Suprapubic skin (tissue), 4 donors: ENCODE data around the gene ARFGEF3. TPM values are rescaled to one million over a fixed set of nuclear protein-coding genes. Genes with fewer than 3 reads are reported as not detected.

Experiments used
- DNase-seq, 2 donors: peaks; one replicate each; pipeline ENCODE4 v3.0.0-alpha.2; 2019; ENCODE audit warnings: low spot score in 2 of 2
- H3K27ac ChIP-seq: fragments of 200-600 bp; sonication (generic); one replicate; pipeline ENCODE4 v1.5.1; 2019
- H3K27me3 ChIP-seq: fragments of 200-600 bp; sonication (generic); one replicate; pipeline ENCODE4 v1.5.1; 2019
- H3K36me3 ChIP-seq: fragments of 200-600 bp; sonication (generic); one replicate; pipeline ENCODE4 v1.5.1; 2019
- H3K4me1 ChIP-seq: fragments of 200-600 bp; sonication (generic); one replicate; pipeline ENCODE4 v1.5.1; 2019
- H3K4me3 ChIP-seq: fragments of 200-600 bp; sonication (generic); one replicate; pipeline ENCODE4 v1.5.1; 2019; ENCODE audit warnings: mild to moderate bottlenecking
- H3K9me3 ChIP-seq: fragments of 200-600 bp; sonication (generic); one replicate; pipeline ENCODE4 v1.5.1; 2019
- CTCF ChIP-seq, 2 donors: fragments of 200-600 bp in 1 of 2; fragments of 450-650 bp in 1 of 2; sonication (generic) in 1 of 2; IDR thresholded peaks; one replicate each; pipeline ENCODE4 v1.5.1; 2016 to 2019; ENCODE audit warnings: antibody characterized with exemption in 2 of 2, mild to moderate bottlenecking in 1 of 2, moderate library complexity in 1 of 2
- EP300 ChIP-seq: sonication (generic); formaldehyde crosslinking; IDR thresholded peaks from one replicate; pipeline ENCODE4 v1.6.1; 2017; ENCODE audit warnings: antibody characterized with exemption
- POLR2A ChIP-seq, 2 donors: fragments of 450-650 bp; IDR thresholded peaks; one replicate each; pipeline ENCODE4 v1.6.1; 2017; ENCODE audit warnings: antibody characterized with exemption in 2 of 2, mild to moderate bottlenecking in 2 of 2, moderate library complexity in 2 of 2
- POLR2AphosphoS5 ChIP-seq, 3 donors: sonication (generic); formaldehyde crosslinking; IDR thresholded peaks; one replicate each; pipeline ENCODE4 v1.6.1; 2017; ENCODE audit warnings: antibody characterized with exemption in 3 of 3
- WGBS: methylation state at CpG from one replicate; pipeline ENCODE4 v1.1.5; 2018; 5-methylcytosine and 5-hydroxymethylcytosine counted together
- total RNA-seq, 4 donors: library from RNA; depleted of rRNA; stranded (reverse); fragments of >200 nt; gene quantifications; one replicate each; pipeline ENCODE4 v1.1.0, GENCODE V29; 2016

The ARFGEF3 gene
- total RNA-seq, 4 donors from 2014 or later = 5.1 to 20.6 (median 9.6) TPM

- 95% methylated on average over 2 of the region's 2 CpGs for WGBS
- DNase-seq = no peak
- H3K4me3 ChIP-seq = no peak overlapping the region
- no peaks in the 10 kb centered on the region for H3K27me3 ChIP-seq
- no peaks in the 10 kb centered on the region for H3K36me3 ChIP-seq
- no peaks in the 10 kb centered on the region for H3K4me1 ChIP-seq
- TF ChIP-seq POLR2A (IDR thresholded peaks at IDR 0.05) (no peak), POLR2AphosphoS5 (IDR thresholded peaks at IDR 0.05) (no peak), EP300 (no peak), CTCF (IDR thresholded peaks at IDR 0.05) (no peak)
- H3K9me3 ChIP-seq = no peaks in the 10 kb centered on the region
- H3K27ac ChIP-seq = no peak overlapping the region
These were observed 75.7 kb downstream of the ARFGEF3 start for GRCh38 chr6:138237463-138237862.

GRCh38 chr6:138238368-138238767, 76.6 kb downstream of the ARFGEF3 start:
- TF ChIP-seq CTCF (IDR thresholded peaks at IDR 0.05) (no peak), EP300 (no peak), POLR2A (IDR thresholded peaks at IDR 0.05) (no peak), POLR2AphosphoS5 (IDR thresholded peaks at IDR 0.05) (no peak)
- DNase-seq = no peak
- no peak overlapping the region for H3K27ac ChIP-seq
- H3K36me3 ChIP-seq = no peaks in the 10 kb centered on the region
- no peaks in the 10 kb centered on the region for H3K27me3 ChIP-seq
- WGBS = 93% methylated on average over 6 of the region's 6 CpGs
- H3K4me1 ChIP-seq = no peaks in the 10 kb centered on the region
- H3K4me3 ChIP-seq = no peak overlapping the region
- no peaks in the 10 kb centered on the region for H3K9me3 ChIP-seq

- H3K4me3 ChIP-seq = no peak overlapping the region
- DNase-seq = no peak
- H3K9me3 ChIP-seq = no peaks in the 10 kb centered on the region
- WGBS = 96% methylated on average over 1 of the region's 1 CpG
- no peaks in the 10 kb centered on the region for H3K36me3 ChIP-seq
- H3K4me1 ChIP-seq = no peaks in the 10 kb centered on the region
- TF ChIP-seq CTCF (IDR thresholded peaks at IDR 0.05) (no peak), POLR2AphosphoS5 (IDR thresholded peaks at IDR 0.05) (no peak), POLR2A (IDR thresholded peaks at IDR 0.05) (no peak), EP300 (no peak)
- H3K27ac ChIP-seq = no peak overlapping the region
- no peaks in the 10 kb centered on the region for H3K27me3 ChIP-seq
These were observed 78.0 kb downstream of the ARFGEF3 start for GRCh38 chr6:138239774-138240173.

- 92% methylated on average over 13 of the region's 13 CpGs for WGBS
These were observed 78.9 kb downstream of the ARFGEF3 start for GRCh38 chr6:138240476-138241245.

More at GRCh38 chr6:138240476-138241245, 78.9 kb downstream of the ARFGEF3 start:
- no peaks in the 10 kb centered on the region for H3K4me1 ChIP-seq
- no peaks in the 10 kb centered on the region for H3K27me3 ChIP-seq
- no peak for DNase-seq
- TF ChIP-seq POLR2A (IDR thresholded peaks at IDR 0.05) (no peak), POLR2AphosphoS5 (IDR thresholded peaks at IDR 0.05) (no peak), CTCF (IDR thresholded peaks at IDR 0.05) (no peak), EP300 (no peak)
- H3K36me3 ChIP-seq = no peaks in the 10 kb centered on the region
- no peak overlapping the region for H3K4me3 ChIP-seq
- no peak overlapping the region for H3K27ac ChIP-seq
- H3K9me3 ChIP-seq = no peaks in the 10 kb centered on the region
